Measurements from ENCODE around the gene SLIT3.

The SLIT3 gene

GRCh38 chr5:168803541-168803940 is 497.4 kb downstream of the SLIT3 start:
- Mint-ChIP-seq H3K27ac (no peak overlapping the region), H3K36me3 (ENCODE audit: low read depth) (peaks cover 28% of the 10 kb centered on the region), H3K4me1 (no peaks in the 10 kb centered on the region), H3K27me3 (ENCODE audit: low read depth) (peaks cover 8% of the 10 kb centered on the region), H3K9me3 (no peaks in the 10 kb centered on the region), H3K4me3 (no peak overlapping the region)
- no peak for TF ChIP-seq CTCF (IDR thresholded peaks at IDR 0.05; ENCODE audit: unreplicated experiment in 3 of 3)

- H3K9me3 Mint-ChIP-seq, result no peaks in the 10 kb centered on the region
- no peak overlapping the region for H3K27ac Mint-ChIP-seq
- H3K4me1 Mint-ChIP-seq, result peaks cover under 1% of the 10 kb centered on the region
- H3K4me3 Mint-ChIP-seq, result no peak overlapping the region
- H3K27me3 Mint-ChIP-seq (ENCODE audit: low read depth), result peaks cover 7% of the 10 kb centered on the region
- H3K36me3 Mint-ChIP-seq (ENCODE audit: low read depth), result peaks cover 25% of the 10 kb centered on the region
- no peak for TF ChIP-seq CTCF (IDR thresholded peaks at IDR 0.05; ENCODE audit: unreplicated experiment in 3 of 3)
Measured at GRCh38 chr5:168802337-168802736, 498.6 kb downstream of the SLIT3 start.

- Mint-ChIP-seq H3K9me3 (no peaks in the 10 kb centered on the region), H3K27ac (no peak overlapping the region), H3K27me3 (ENCODE audit: low read depth) (peaks cover 9% of the 10 kb centered on the region), H3K4me1 (peaks cover 8% of the 10 kb centered on the region), H3K4me3 (no peak overlapping the region), H3K36me3 (ENCODE audit: low read depth) (peaks cover 25% of the 10 kb centered on the region)
- TF ChIP-seq CTCF (IDR thresholded peaks at IDR 0.05; ENCODE audit: unreplicated experiment in 3 of 3), result no peak
Measured at GRCh38 chr5:168801567-168801966, 499.4 kb downstream of the SLIT3 start.

- no peak for TF ChIP-seq CTCF (IDR thresholded peaks at IDR 0.05; ENCODE audit: unreplicated experiment in 3 of 3)
- Mint-ChIP-seq H3K27ac (no peak overlapping the region), H3K4me1 (peaks cover 17% of the 10 kb centered on the region), H3K9me3 (no peaks in the 10 kb centered on the region), H3K36me3 (ENCODE audit: low read depth) (peaks cover 19% of the 10 kb centered on the region), H3K4me3 (no peak overlapping the region), H3K27me3 (ENCODE audit: low read depth) (peaks cover 9% of the 10 kb centered on the region)
Measured at GRCh38 chr5:168800701-168801100, 500.2 kb downstream of the SLIT3 start.

- peaks cover 40% of the 10 kb centered on the region for H3K4me1 Mint-ChIP-seq
- H3K36me3 Mint-ChIP-seq (ENCODE audit: low read depth), result peaks cover 25% of the 10 kb centered on the region
- no peak overlapping the region for H3K27ac Mint-ChIP-seq
- TF ChIP-seq CTCF (IDR thresholded peaks at IDR 0.05; ENCODE audit: unreplicated experiment in 3 of 3), result no peak
- no peaks in the 10 kb centered on the region for H3K9me3 Mint-ChIP-seq
- H3K4me3 Mint-ChIP-seq, result no peak overlapping the region
- H3K27me3 Mint-ChIP-seq (ENCODE audit: low read depth), result peaks cover 9% of the 10 kb centered on the region
Measured at GRCh38 chr5:168798065-168799023, 502.6 kb downstream of the SLIT3 start.

All from nephron (organoid).